DOHH2 (cell line): ENCODE results near the gene CHD9.

Experiments
- CTCF ChIP-seq: fragments of 200-600 bp; sonication (generic); IDR thresholded peaks from one replicate; pipeline ENCODE4 v1.5.1; 2014; ENCODE audit warnings: antibody characterized with exemption, mild to moderate bottlenecking, low read depth, low read length; ENCODE audit not compliant: poor library complexity, severe bottlenecking
- EZH2phosphoT487 ChIP-seq: fragments of 200-600 bp; sonication (generic); IDR thresholded peaks from 2 replicates; pipeline ENCODE4 v1.6.1; 2017; ENCODE audit warnings: borderline replicate concordance, mild to moderate bottlenecking, antibody characterized with exemption, low read length, moderate library complexity, mixed read lengths

DNA sequence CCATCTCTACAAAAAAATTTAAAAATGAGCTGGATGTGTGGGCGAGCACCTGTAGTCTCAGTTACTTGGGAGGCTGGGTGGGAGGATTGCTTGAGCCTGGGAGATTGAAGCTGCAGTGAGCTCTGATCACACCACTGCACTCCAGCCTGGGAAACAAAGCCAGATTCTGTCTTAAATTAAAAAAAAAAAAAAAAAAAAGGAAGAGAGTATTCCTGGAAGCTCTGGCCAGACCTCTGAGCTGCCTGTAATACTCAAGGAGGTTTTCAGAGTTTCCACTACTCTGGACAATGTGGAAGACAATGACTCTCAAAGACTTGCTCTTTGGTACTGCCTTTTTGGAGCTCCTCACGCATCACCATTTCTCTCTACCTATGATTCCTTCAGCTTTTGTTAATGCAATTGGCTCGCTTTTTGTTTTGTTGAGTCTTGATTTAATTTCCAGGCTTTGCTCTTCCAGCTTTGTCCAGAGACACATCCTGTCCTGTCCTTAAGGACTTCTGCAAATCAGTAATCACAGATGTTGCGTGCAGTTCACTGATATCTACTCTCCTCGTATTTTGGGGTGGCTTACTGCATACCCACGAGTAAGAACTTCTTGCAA, 10.8 kb downstream of the CHD9 start:
- TF ChIP-seq CTCF (no peak), EZH2phosphoT487 (no peak)
